Activated CD4-positive, CD25-positive, alpha-beta regulatory T cell treated with anti-CD3 and anti-CD28 coated beads, Interleukin-2, amount 50 U/mL, for 72 hours (primary cell): Measurements from ENCODE around the gene MRGPRD.
"Not testable (repeated sequence)": the region's sequence is repeated elsewhere in the genome, so short reads cannot be mapped to it uniquely, and the experiment has no call there.

Source experiments
- DNase-seq: peaks from one replicate; pipeline ENCODE4 v3.0.0; 2021

MRGPRD gene

DNA sequence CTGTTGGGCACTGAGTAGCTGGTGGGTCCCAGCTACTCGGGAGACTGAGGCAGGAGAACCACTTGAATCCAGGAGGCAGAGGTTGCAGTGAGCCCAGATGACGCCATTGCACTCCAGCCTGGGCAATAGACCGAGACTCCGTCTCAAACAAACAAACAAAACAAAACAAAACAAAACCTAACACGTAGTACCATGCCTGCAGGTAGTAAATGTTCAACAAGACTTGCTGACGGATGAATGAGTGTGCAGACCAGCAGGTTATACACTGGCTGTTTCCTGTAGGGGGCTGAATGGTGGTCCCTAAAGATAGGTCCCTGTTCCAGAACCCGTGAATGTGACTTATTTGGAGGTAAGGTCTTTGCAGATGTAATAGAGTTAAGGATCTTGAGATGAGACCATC lies 12.8 kb upstream of the MRGPRD start:
- DNase-seq: no peak

DNA sequence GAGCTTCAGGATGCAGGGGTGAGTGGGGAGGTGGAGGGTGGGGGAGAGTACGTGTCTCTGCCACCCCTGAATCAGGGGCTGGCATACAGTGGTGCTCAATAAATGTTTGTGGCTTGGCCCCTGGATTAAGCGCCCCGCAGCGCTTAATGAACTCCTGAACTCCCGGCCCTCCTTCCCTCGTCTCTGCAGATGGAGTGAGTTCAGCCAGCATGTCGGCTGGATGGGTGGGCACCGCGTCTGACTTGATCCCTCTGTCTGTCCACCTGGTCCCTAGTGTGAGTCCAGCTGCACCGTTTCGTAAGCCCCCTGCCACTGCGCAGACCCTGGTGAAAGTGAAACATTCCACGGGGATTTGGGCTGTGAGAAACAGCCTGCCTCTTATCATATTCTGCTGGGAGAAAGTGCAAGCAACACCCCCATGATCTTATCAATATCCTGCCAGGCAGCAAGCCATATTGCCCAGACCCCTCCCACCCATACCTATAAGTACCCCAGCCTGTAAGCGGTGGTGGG lies 12.0 kb upstream of the MRGPRD start:
- no peak for DNase-seq

GRCh38 chr11:68990995-68991780 lies 10.4 kb upstream of the MRGPRD start:
- no peak for DNase-seq

DNA sequence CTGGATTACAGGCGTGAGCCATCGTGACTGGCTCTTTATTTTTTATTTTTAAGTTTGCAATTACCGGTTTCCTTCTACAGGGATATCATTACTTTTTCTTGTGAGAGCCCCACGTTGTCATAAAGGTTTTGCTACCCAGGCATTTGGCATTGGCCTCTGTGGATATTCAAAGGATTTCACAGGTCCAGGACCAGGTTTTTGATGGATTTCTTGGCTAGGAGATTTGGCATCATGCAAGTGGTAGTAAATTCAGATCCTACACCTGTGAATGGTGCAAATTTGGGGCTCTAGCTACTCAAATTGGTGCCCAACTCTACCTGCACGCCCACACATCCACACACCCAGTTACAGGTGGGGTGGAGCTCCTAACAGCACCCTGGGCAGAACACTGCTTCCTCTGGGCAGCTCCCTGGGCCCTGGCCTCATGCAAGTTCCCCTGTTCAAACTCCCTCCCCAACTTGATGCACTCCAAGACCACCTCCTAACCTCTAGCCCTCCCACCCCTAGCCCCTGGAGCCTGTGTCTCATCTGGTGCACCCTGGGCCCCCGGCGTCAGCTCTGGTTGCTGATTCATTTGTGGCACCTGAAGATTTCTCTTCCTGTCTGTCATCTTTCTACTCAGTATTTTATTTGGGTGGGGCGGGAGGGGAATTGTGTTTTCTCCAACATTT lies 9.3 kb upstream of the MRGPRD start:
- no peak for DNase-seq

DNA sequence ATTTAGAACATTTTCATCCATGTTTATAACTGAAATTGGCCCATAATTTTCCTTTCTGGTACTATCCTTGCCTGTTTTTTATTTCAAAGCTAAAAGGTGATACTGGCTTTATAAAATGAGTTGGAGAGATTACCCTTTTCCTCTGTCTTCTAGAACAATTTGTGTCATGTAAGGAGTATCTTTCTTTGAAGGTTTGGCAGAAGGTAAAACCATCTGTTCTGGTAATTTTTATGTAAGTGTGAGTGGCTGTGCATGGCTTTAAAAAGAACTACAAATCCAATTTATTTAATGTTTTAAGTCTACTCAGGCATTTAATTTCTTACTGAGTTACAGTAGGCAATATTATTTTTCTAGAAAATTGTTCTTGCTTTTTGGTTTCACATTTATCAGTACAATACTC lies 7.7 kb upstream of the MRGPRD start:
- DNase-seq: no peak

DNA sequence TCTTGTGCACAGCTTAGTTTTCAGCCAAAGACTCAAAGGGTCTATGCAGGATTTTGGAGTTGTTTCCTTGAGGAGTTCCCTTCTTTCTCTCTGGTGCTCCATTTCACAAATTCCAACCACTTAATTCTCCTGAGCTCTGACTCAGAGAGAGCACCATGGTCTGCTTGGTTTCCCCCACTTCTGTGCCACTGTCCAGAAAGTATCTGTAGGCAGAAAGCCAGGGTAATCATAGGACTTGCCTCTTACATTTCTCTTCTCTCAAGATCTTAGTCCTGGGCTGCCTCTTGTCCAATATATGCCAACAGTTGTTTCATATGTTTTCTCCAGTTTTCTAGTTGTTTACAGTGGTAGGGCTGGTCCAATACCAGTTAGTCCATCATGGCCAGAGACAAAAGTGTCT lies 6.4 kb upstream of the MRGPRD start:
- DNase-seq: no peak

- DNase-seq: no peak
Observed at GRCh38 chr11:68983801-68984200, 3.0 kb upstream of the MRGPRD start.

DNA sequence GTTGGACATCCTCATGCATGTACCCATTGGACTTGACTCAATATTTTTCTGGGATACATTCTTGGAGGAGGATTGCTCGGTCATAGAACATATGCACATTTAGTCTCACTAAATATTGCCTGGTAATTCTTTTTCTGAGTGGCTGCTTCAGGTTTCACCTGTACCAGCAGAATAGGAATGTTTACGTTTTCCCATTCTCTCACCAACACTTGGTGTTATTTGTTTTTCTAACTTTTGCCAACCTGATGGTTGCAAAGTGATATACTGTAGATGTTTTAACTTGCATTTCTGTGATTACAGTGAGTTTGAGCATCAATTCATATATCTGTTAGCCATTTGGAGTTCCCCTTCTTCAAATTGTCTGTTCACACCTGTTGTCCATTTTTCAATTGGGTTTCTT lies 1.3 kb upstream of the MRGPRD start:
- no peak for DNase-seq

DNA sequence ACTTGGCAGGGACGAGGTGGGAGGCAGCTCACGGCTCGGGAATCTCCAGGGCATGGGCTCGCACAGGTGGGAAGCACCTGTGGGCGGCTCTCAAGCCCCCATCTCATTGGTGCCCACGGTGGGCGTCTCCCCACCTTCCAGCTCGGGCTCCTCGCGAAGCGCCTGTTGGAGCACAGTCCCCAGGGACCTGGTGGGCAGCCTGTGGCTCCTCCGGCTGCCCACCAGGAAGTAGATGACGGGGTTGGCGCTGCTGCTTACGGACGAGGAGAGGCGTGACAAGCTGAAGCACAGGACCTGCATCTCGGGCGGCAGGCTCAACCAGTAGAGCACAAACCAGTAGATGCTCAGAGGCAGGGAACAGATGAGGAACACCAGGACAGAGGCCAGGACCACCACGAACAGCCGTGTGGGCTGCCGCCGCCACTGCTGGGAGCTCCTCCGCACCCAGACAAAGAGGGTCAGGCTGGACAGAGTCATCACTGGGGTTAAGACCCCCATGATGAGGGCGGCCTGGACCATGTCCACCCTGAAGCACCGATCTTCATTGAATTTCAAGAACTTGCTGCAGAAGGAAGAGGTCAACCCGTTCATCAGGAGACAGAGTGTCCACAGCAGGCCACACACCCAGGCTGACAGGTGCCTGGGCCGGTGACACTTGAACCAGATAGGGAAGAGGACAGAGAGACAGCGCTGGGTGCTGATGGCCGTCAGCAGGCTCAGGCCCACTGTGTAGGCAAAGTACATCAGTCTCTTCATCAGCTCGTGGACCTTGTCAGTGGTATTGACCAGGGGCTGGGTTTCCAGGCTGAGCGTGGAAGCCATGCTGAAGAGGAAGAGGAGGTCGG lies 633 bp downstream of the MRGPRD start:
- DNase-seq: no peak

DNA sequence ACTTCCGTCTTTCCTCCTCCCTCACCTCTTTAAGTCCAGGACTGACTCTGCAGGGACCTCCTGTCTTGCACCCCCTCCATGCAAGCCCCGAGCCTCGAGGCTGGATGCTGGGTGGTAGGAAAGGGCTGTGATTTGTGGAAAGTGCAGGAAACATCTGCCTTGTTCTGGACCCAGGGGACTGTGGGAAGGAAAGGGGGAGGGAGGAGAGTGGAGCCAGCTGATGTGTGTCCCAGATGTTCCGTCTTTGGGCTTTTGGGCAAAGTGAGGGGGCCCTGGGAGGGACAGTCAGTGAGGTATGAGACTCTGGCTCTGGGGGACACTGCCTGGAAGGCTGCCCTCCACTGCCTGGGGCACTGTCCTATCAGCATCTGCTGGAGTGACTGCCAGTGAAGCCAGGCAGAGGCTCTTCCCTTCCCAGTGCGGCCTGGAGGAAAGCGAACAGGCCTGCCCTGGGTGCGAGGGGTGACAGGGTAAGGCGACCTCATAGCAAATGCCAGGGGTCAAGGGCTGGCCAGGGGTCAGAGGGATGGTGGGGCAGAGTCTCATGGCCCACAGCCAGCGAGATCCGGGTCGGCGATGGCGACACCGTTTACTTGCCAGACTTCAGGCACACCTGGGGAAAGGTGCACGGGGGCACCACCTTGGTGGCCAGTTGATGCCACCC lies 1.7 kb downstream of the MRGPRD start:
- DNase-seq: no peak

GRCh38 chr11:68978626-68978930 lies 2.2 kb downstream of the MRGPRD start:
- DNase-seq: no peak

DNA sequence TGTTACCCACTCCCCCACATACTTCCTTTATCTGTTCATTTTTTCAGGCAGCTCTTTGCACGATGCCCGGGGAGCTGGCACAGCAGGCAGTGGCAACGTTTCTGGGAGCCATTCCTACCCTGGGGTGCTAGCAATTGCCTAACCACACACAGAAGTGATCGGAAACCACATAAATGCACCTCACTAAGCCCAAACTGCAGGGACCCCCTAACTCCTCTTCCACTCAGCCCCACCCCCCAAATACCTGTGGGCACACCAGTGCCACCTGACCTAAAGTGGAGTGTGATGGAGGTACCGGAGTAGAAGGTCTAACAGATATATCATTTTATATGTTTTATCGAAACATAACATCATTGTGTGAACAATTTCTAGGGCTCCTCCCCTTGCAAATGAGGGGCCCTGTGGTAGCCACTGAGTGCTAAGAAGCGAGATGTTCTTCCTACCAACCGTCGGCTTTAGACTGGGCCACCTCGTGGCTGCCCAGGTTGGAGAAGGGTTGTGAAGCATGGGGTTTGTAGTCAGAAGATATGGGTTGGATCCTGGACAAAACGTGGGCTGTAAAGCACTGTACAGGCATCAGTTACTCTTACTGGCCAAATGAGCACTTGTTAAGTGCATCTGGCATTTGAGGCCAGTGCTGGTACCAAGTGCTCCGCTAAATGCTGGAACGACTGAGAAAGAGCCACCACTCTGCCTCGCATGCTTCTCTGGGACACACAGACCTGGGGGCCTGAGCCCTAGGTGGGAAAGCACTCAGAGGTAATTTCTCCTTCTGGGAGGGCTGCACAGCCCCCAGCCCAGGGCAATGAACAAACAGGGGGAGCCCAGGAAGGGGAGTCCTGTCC lies 2.8 kb downstream of the MRGPRD start:
- DNase-seq: no peak

DNA sequence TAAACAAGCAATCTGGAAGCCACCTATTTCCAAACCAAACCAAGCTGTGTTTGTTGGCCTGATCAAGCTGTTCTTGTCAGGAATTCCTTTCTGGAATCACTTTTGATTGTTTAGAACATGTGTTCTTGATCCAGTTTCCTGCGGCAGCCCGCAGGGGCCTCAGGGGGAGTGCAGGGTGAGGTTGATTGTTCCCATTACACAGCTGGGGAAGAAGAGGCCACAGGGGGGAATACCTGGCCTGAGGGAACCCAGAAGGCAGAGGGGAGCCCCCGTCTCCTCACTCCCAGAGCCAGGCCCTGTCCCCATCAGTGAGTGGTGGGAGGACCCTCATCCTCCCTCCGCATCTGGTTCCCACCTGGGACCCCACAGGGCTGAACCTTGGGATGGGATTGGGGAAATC lies 4.2 kb downstream of the MRGPRD start:
- no peak for DNase-seq

GRCh38 chr11:68976095-68976494 lies 4.7 kb downstream of the MRGPRD start:
- no peak for DNase-seq

- no peak for DNase-seq
Observed at GRCh38 chr11:68974421-68975194, 6.2 kb downstream of the MRGPRD start.

DNA sequence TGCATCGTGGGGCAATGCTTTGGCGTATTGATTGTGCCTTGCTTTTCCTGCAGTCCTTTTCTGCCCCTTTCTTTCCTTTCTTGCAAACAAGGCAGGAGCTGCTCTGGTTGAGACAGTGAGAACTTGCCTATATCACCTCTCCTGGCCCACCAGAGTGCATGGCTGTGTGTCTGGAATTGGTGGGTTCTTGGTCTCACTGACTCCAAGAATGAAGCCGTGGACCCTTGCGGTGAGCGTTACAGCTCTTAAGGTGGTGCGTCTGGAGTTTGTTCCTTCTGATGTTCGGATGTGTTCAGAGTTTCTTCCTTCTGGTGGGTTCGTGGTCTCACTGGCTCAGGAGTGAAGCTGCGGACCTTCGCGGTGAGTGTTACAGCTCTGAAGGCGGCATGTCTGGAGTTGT lies 7.1 kb downstream of the MRGPRD start:
- not testable (repeated sequence) for DNase-seq

DNA sequence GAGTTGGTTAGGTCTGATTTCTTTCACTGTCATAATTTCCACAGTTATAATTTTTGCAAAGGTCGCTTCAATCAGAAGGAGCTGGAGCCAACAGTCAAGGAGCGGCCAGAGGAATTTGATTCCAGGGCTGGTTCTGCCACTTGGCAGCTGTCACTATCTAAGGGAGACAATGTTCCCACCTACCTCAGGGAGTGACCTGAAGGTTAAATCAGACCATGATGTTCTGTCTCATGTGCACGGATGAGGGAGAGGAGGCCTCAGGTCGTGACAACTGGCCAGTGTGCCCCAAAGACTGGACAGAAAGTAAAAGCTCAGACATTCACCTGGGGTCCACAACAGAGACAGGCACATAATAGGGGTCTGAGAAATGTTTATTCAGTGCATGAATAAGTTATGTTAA lies 7.6 kb downstream of the MRGPRD start:
- DNase-seq: no peak

- DNase-seq: no peak
Observed at GRCh38 chr11:68970921-68971636, 9.7 kb downstream of the MRGPRD start.

- DNase-seq: peak; percentile 11
Observed at GRCh38 chr11:68969386-68969785, 11.4 kb downstream of the MRGPRD start.
